PFSK-1 (cell line): Measurements from ENCODE around the gene GLCE.

ENCODE experiments used
- FOXP2 ChIP-seq: optimal IDR thresholded peaks from 2 replicates; pipeline ENCODE3; 2011; ENCODE audit warnings: borderline replicate concordance, control low read depth, inconsistent platforms; ENCODE audit not compliant: insufficient read depth; ENCODE audit errors: extremely low read length, extremely low read depth
- POLR2AphosphoS5 ChIP-seq: IDR thresholded peaks from 2 replicates; pipeline ENCODE4 v1.6.1; 2012; ENCODE audit warnings: low read depth, mild to moderate bottlenecking, control low read depth, low read length, moderate library complexity
- REST ChIP-seq, 2 experiments: IDR thresholded peaks; 2 replicates each; pipeline versions ENCODE4 v1.6.1 to v1.8.0; 2011 to 2012; ENCODE audit warnings: low read depth in 2 of 2, low read length in 2 of 2, control low read depth in 1 of 2, inconsistent platforms in 1 of 2, mild to moderate bottlenecking in 1 of 2, moderate library complexity in 1 of 2; ENCODE audit not compliant: insufficient read depth in 1 of 2
- SIN3A ChIP-seq: IDR thresholded peaks from 2 replicates; pipeline ENCODE4 v1.6.1; 2012; ENCODE audit warnings: mild to moderate bottlenecking, low read length, moderate library complexity, borderline replicate concordance; ENCODE audit not compliant: insufficient read depth
- TAF1 ChIP-seq: IDR thresholded peaks from 2 replicates; pipeline ENCODE4 v1.6.1; 2012; ENCODE audit warnings: low read length, control low read depth, borderline replicate concordance; ENCODE audit not compliant: insufficient read depth

Gene GLCE

DNA sequence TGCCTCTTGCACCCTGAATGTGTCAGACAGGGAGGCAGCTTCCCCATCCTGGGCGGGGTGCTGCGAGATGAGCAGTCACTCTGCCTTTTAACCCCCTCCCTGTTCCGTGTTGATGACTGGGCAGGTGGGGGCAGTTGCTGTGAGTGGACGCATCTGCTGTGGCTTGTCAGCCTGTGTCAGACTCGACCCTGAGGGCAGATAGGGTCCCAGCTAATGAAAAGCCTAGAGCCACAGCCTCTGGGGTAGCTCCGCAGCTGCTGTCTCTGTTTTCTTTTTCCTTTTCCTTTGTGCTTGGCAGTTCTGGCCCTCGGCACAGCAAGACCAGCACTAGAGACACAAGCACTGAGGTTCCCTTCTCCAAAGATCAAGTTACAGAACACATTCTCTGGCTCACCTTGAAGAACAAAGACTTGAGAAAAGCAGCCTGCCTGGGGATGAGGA, 43.0 kb upstream of the GLCE start:
- TF ChIP-seq REST (IDR thresholded peaks at IDR 0.05; ENCODE audit: insufficient read depth in 1 of 2, low read depth in 2 of 2, low read length in 2 of 2) (no peak), POLR2AphosphoS5 (no peak), TAF1 (no peak), FOXP2 (no peak)

GRCh38 chr15:69118089-69118488, 42.3 kb upstream of the GLCE start:
- no peak for TF ChIP-seq SIN3A
- TF ChIP-seq REST (IDR thresholded peaks at IDR 0.05; ENCODE audit: insufficient read depth in 1 of 2, low read depth in 2 of 2, low read length in 2 of 2), result no peak
- no peak for TF ChIP-seq TAF1
- TF ChIP-seq POLR2AphosphoS5, result no peak
- no peak for TF ChIP-seq FOXP2

DNA sequence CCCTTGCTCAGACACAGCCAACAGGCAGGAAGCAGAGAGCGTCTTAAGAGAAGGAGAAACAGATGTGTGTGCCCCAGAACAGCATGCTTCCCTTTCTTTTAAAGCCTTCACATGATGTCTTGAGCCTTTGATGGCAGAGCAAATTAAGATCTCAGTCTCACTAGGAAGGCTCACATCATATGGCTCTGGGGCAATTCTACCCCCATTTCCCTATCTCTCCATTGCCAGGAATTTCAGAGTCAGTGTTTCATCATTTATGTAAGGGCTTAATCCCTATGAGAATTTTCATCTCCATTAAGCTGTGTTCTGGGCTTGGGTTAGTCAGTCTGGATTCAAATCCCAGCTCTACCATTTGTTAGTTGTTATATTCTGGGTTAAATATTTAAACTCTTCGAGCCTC, 41.4 kb upstream of the GLCE start:
- TF ChIP-seq POLR2AphosphoS5 (no peak), TAF1 (no peak), SIN3A (no peak), FOXP2 (no peak), REST (IDR thresholded peaks at IDR 0.05; ENCODE audit: insufficient read depth in 1 of 2, low read depth in 2 of 2, low read length in 2 of 2) (no peak)

GRCh38 chr15:69119683-69120395, 40.6 kb upstream of the GLCE start:
- TF ChIP-seq TAF1 (no peak), REST (IDR thresholded peaks at IDR 0.05; ENCODE audit: insufficient read depth in 1 of 2, low read depth in 2 of 2, low read length in 2 of 2) (no peak), POLR2AphosphoS5 (no peak), FOXP2 (no peak), SIN3A (no peak)
